Mucosa of rectum (tissue), 2 donors: ENCODE data around the gene SNRNP70.

ENCODE experiments used
- H3K27ac ChIP-seq, 2 donors: one replicate each; pipeline ENCODE4 v1.7.0; 2013; ENCODE audit warnings: inconsistent platforms in 2 of 2, low read depth in 2 of 2, low read length in 2 of 2
- H3K27me3 ChIP-seq, 2 donors: one replicate each; pipeline ENCODE4 v1.7.0; 2013; ENCODE audit warnings: low read length in 2 of 2; ENCODE audit not compliant: control insufficient read depth in 2 of 2, insufficient read depth in 2 of 2
- H3K36me3 ChIP-seq, 2 donors: one replicate each; pipeline ENCODE4 v1.7.0; 2013; ENCODE audit warnings: low read length in 2 of 2; ENCODE audit not compliant: control insufficient read depth in 2 of 2, insufficient read depth in 2 of 2
- H3K4me1 ChIP-seq, 2 donors: one replicate each; pipeline ENCODE4 v1.7.0; 2013; ENCODE audit warnings: low read length in 2 of 2, mild to moderate bottlenecking in 1 of 2; ENCODE audit not compliant: control insufficient read depth in 2 of 2, insufficient read depth in 2 of 2
- H3K4me3 ChIP-seq, 2 donors: one replicate each; pipeline ENCODE4 v1.7.0; 2013; ENCODE audit warnings: low read length in 2 of 2
- H3K9ac ChIP-seq, 2 donors: one replicate each; pipeline ENCODE4 v1.7.0; 2013; ENCODE audit warnings: low read length in 2 of 2, low read depth in 1 of 2, mild to moderate bottlenecking in 1 of 2
- H3K9me3 ChIP-seq, 2 donors: one replicate each; pipeline ENCODE4 v1.7.0; 2013; ENCODE audit warnings: low read length in 2 of 2; ENCODE audit not compliant: control insufficient read depth in 2 of 2
- donor health status: healthy.
- donor health status: Normal muscosa, but diverticular disease.

SNRNP70 gene

GRCh38 chr19:49080392-49080791 lies 4.9 kb upstream of the SNRNP70 start:
- Histone ChIP-seq H3K4me3 (no peak overlapping the region), H3K9ac (no peak overlapping the region), H3K36me3 (no peaks in the 10 kb centered on the region), H3K9me3 (no peaks in the 10 kb centered on the region), H3K27ac (no peak overlapping the region), H3K27me3 (no peaks in the 10 kb centered on the region), H3K4me1 (no peaks in the 10 kb centered on the region)

DNA sequence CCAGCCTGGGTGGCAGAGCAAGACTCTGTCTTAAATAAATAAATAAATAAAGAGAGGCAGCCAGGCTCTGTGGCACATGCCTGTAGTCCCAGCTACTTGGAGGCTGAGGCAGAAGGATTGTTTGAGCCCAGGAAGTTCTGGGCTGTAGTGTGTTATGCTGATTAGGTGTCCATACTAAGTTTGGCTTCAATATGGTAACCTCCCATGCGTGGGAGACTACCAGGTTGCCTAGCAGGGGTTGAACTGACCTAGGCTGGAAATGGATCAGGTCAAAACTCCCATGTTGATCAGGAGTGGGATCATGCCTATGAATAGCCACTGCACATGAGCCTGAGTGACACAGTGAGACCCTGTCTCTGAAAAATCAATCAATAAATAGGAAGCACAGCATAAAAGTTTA lies 4.0 kb upstream of the SNRNP70 start:
- H3K4me3 ChIP-seq, result no peak overlapping the region
- H3K9ac ChIP-seq, result no peak overlapping the region
- H3K27me3 ChIP-seq, result no peaks in the 10 kb centered on the region
- H3K27ac ChIP-seq, result no peak overlapping the region
- H3K4me1 ChIP-seq, result peaks cover 1 to 4% of the 10 kb centered on the region in 2 donors
- no peaks in the 10 kb centered on the region for H3K9me3 ChIP-seq
- H3K36me3 ChIP-seq, result peaks cover 0 to under 1% of the 10 kb centered on the region in 2 donors

DNA sequence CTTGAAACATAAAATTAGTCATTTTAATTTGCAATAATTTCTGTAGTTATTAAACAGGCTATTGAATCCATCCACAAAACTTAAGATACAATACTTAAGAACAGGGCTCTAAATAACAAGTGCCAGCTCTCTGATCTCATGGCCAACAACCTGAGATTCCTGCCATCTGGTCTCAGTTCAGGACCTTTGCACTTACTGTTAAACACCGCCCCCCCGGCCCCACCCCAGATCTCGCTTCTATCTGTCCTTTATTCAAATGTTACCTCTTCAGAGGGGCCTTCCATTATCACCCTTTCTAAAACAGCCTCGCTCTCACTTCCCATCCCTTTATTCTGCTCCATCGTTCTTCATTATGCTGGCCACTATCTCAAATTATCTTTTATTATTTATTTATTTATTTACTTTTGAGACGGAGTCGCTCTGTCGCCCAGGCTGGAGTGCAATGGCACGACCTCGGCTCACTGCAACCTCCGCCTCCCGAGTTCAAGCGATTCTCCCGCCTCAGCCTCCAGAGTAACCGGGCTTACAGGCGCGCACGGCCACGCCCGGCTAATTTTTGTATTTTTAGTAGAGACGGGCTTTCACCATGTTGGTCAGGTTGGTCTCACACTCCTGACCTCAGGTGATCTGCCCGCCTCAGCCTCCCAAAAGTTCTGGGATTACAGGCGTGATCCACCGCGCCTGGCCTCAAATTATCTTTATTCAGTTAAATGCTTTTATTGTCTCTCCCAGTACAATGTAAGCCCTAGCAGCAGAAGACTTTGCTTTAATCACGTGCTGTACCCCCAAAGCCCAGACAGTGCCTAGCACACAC lies 838 bp upstream of the SNRNP70 start:
- Histone ChIP-seq H3K9ac (peak overlapping the region; percentile 44 to 86), H3K27ac (peak overlapping the region; percentile 74 to 89), H3K4me3 (peak overlapping the region; percentile 90 to 95), H3K4me1 (peaks cover 6 to 13% of the 10 kb centered on the region in 2 donors), H3K27me3 (no peaks in the 10 kb centered on the region), H3K9me3 (no peaks in the 10 kb centered on the region), H3K36me3 (peaks cover 9 to 16% of the 10 kb centered on the region in 2 donors)

GRCh38 chr19:49085868-49086232 lies 599 bp downstream of the SNRNP70 start:
- H3K4me1 ChIP-seq, result peaks cover 6 to 13% of the 10 kb centered on the region in 2 donors
- H3K9ac ChIP-seq, result peak overlapping the region; percentile 86 to 93
- no peaks in the 10 kb centered on the region for H3K27me3 ChIP-seq
- peak overlapping the region; percentile 90 to 95 for H3K4me3 ChIP-seq
- no peaks in the 10 kb centered on the region for H3K9me3 ChIP-seq
- peak overlapping the region; percentile 74 to 89 for H3K27ac ChIP-seq
- peaks cover 18 to 28% of the 10 kb centered on the region in 2 donors for H3K36me3 ChIP-seq

DNA sequence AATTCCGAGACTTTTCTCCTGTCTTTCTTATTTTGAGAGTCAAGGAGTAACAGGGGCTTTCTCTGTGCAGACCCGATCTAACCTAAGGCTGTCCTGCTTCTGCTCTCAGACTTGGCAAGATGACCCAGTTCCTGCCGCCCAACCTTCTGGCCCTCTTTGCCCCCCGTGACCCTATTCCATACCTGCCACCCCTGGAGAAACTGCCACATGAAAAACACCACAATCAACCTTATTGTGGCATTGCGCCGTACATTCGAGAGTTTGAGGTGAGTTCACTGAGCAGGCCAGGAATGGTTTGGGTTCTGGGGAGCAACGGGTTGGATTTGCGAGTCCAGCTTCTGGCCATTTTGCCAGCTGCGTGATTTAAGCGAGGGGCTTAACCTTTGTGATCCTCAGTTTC lies 1.0 kb downstream of the SNRNP70 start:
- Histone ChIP-seq H3K27me3 (no peaks in the 10 kb centered on the region), H3K4me3 (peak overlapping the region; percentile 90 to 95), H3K9me3 (no peaks in the 10 kb centered on the region), H3K9ac (peak overlapping the region; percentile 86 to 93), H3K4me1 (peaks cover 6 to 13% of the 10 kb centered on the region in 2 donors), H3K36me3 (peaks cover 20 to 30% of the 10 kb centered on the region in 2 donors), H3K27ac (no peak overlapping the region)

GRCh38 chr19:49091391-49092038 lies 6.3 kb downstream of the SNRNP70 start:
- peaks cover 2 to 7% of the 10 kb centered on the region in 2 donors for H3K4me1 ChIP-seq
- H3K9me3 ChIP-seq, result no peaks in the 10 kb centered on the region
- no peaks in the 10 kb centered on the region for H3K27me3 ChIP-seq
- H3K27ac ChIP-seq, result no peak overlapping the region
- no peak overlapping the region for H3K9ac ChIP-seq
- H3K36me3 ChIP-seq, result peaks cover 41 to 66% of the 10 kb centered on the region in 2 donors
- no peak overlapping the region for H3K4me3 ChIP-seq

- Histone ChIP-seq H3K27me3 (no peaks in the 10 kb centered on the region), H3K9ac (no peak overlapping the region), H3K9me3 (no peaks in the 10 kb centered on the region), H3K4me1 (no peaks in the 10 kb centered on the region), H3K36me3 (peaks cover 37 to 71% of the 10 kb centered on the region in 2 donors), H3K4me3 (no peak overlapping the region), H3K27ac (no peak overlapping the region)
Measured at GRCh38 chr19:49092686-49093085, 7.4 kb downstream of the SNRNP70 start.

DNA sequence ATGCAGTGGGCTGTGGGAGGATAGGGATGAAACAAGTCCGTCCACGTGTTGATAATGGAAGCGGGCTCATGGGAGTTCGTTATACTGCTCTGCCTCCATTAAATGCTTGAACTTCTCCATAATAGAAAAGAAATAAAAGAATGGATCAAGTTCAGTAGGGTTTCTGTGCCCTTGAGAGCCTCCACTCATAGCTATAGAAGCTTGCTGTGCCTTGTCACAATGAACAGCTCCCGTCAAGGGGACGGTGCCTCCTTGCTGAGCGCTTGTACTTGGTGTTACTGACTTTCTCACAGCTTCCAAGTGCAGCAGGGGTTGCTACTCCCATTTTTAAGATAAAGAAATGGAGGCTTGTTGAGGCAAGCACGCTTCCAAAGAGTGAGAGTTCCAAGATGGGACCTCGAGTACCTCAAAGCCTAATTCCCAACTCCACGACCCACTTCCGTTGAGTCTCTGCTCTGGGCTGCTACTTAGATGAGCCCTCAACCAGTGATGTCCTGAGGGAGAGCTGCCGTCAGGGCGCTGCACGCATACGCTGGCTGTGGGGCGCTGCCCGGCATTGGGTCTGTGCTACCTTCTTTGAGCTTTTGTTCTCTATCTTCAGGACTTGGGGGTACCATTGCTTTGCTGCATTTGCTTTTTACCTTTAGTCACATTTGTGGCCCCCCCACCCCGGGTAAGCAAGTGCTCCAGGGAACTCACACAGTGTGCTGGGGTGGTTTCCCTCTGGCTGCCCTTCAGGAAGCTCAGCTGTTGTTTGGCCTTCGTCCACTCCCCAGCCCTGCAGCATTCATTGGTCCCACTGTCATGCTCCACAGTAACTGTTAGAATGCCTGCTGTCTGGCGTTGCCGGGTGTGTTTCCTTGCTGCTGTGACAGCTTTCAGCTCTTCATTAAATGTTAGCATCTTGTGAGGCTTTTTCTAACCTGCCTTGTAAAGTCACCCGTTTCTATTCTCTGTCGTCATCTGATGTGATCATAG lies 9.5 kb downstream of the SNRNP70 start:
- Histone ChIP-seq H3K9ac (no peak overlapping the region), H3K9me3 (no peaks in the 10 kb centered on the region), H3K4me3 (no peak overlapping the region), H3K36me3 (peaks cover 46 to 78% of the 10 kb centered on the region in 2 donors), H3K27me3 (no peaks in the 10 kb centered on the region), H3K27ac (no peak overlapping the region), H3K4me1 (no peaks in the 10 kb centered on the region)

- Histone ChIP-seq H3K4me1 (no peaks in the 10 kb centered on the region), H3K27me3 (no peaks in the 10 kb centered on the region), H3K9me3 (no peaks in the 10 kb centered on the region), H3K27ac (no peak overlapping the region), H3K4me3 (no peak overlapping the region), H3K36me3 (peaks cover 48 to 72% of the 10 kb centered on the region in 2 donors), H3K9ac (no peak overlapping the region)
Measured at GRCh38 chr19:49097453-49098288, 12.4 kb downstream of the SNRNP70 start.
